AG10803 (cell line): Measurements from ENCODE around the gene MRRF.

Experiments
- DNase-seq: peaks from one replicate; pipeline ENCODE4 v3.0.0; 2010; ENCODE audit warnings: low read depth
- H3K4me3 ChIP-seq: 2 replicates; pipeline ENCODE4 v1.5.1; 2011; ENCODE audit warnings: mild to moderate bottlenecking, low read length, control low read depth
- CTCF ChIP-seq: conservative IDR thresholded peaks from 2 replicates; pipeline ENCODE4 v1.5.1; 2011; ENCODE audit warnings: mild to moderate bottlenecking, low read length, control low read depth, inconsistent platforms

Gene MRRF

GRCh38 chr9:122248448-122248865, 16.2 kb upstream of the MRRF start:
- no peak for TF ChIP-seq CTCF
- DNase-seq, result no peak

GRCh38 chr9:122251351-122251750, 13.3 kb upstream of the MRRF start:
- DNase-seq, result no peak
- no peak overlapping the region for H3K4me3 ChIP-seq
- TF ChIP-seq CTCF, result no peak

More at GRCh38 chr9:122248448-122248865, 16.2 kb upstream of the MRRF start:
- H3K4me3 ChIP-seq, result no peak overlapping the region

GRCh38 chr9:122252796-122253195, 11.9 kb upstream of the MRRF start:
- no peak for TF ChIP-seq CTCF
- no peak overlapping the region for H3K4me3 ChIP-seq
- DNase-seq, result no peak

- TF ChIP-seq CTCF, result no peak
Measured at GRCh38 chr9:122254761-122255160, 9.9 kb upstream of the MRRF start.

GRCh38 chr9:122256206-122256605, 8.5 kb upstream of the MRRF start:
- no peak for DNase-seq
- no peak for TF ChIP-seq CTCF
- H3K4me3 ChIP-seq, result no peak overlapping the region

More at GRCh38 chr9:122254761-122255160, 9.9 kb upstream of the MRRF start:
- H3K4me3 ChIP-seq, result no peak overlapping the region
- DNase-seq, result no peak

GRCh38 chr9:122258886-122259415, 5.7 kb upstream of the MRRF start:
- DNase-seq, result no peak

More at GRCh38 chr9:122258886-122259415, 5.7 kb upstream of the MRRF start:
- TF ChIP-seq CTCF, result no peak
- no peak overlapping the region for H3K4me3 ChIP-seq
